ENCODE measurements around the gene MYRIP. TPM values are rescaled to one million over a fixed set of nuclear protein-coding genes. Genes with fewer than 3 reads are reported as not detected.
A peak's percentile ranks its signal among the peaks of the same experiment; 100 is the strongest.

The MYRIP gene
- total RNA-seq, 6 donors from 2014 or later, result 0.55 to 4.3 (median 2.1) TPM; not detected in 1

DNA sequence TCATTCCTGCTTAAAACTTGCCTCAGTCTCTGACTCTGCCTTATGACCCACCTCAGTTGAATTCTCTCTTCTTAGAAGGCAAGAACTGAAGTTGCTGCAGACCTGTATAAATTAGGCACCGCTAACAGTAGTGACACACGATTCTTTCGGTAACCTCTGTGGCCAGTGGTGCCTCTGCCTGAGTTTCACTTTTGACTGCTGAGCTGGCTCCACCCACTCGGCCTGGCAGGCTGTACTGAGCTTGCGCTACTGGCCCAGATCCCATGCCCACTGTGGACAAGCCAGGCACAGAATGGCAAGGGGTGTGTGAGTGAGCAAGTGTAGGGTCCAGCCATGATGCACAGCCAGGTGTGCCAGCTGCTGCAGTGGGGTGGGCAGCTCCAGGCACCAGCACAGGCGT, 481.0 kb downstream of the MYRIP start:
- peak in 1 of 2 donors; percentile 23 for ATAC-seq (ENCODE audit: low FRiP score in 2 of 2)

DNA sequence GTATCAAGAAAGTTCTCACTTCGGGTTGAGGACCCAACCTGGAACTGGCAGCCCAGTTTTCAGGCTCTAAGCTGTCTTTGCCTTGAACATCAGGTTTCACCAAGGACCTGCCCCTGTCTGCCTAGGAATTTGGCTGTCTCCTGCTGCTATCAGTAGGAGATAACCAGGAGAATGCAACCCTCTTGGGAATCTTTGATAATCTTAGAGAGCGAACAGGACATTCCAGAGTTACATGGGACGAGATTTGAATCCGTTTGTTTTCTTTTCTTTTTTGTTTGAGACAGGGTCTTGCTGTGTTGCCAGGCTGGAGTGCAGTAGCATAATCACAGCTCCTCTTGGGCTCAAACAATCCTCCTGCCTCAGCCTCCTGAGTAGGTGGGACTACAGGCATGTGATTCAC, 482.1 kb downstream of the MYRIP start:
- H3K36me3 ChIP-seq, result peaks cover 0 to 4% (median 0%) of the 10 kb centered on the region in 4 donors
- DNase-seq, result no peak
- TF ChIP-seq POLR2A (IDR thresholded peaks at IDR 0.05) (no peak), EP300 (IDR thresholded peaks at IDR 0.05) (no peak), POLR2AphosphoS5 (IDR thresholded peaks at IDR 0.05) (no peak)
- TF ChIP-seq, protein P1, sequence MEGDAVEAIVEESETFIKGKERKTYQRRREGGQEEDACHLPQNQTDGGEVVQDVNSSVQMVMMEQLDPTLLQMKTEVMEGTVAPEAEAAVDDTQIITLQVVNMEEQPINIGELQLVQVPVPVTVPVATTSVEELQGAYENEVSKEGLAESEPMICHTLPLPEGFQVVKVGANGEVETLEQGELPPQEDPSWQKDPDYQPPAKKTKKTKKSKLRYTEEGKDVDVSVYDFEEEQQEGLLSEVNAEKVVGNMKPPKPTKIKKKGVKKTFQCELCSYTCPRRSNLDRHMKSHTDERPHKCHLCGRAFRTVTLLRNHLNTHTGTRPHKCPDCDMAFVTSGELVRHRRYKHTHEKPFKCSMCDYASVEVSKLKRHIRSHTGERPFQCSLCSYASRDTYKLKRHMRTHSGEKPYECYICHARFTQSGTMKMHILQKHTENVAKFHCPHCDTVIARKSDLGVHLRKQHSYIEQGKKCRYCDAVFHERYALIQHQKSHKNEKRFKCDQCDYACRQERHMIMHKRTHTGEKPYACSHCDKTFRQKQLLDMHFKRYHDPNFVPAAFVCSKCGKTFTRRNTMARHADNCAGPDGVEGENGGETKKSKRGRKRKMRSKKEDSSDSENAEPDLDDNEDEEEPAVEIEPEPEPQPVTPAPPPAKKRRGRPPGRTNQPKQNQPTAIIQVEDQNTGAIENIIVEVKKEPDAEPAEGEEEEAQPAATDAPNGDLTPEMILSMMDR (IDR thresholded peaks at IDR 0.05), result no peak
- no peaks in the 10 kb centered on the region for H3K4me1 ChIP-seq
- ATAC-seq (ENCODE audit: low FRiP score in 2 of 2), result no peak
- WGBS, 2 donors, result 89 to 92% methylated on average over 4 of the region's 4 CpGs
- no peaks in the 10 kb centered on the region for H3K27me3 ChIP-seq
- no peak overlapping the region for H3K27ac ChIP-seq
- no peaks in the 10 kb centered on the region for H3K9me3 ChIP-seq
- H3K4me3 ChIP-seq, result no peak overlapping the region

More for the DNA sequence above, 481.0 kb downstream of the MYRIP start:
- TF ChIP-seq EP300 (IDR thresholded peaks at IDR 0.05) (no peak), POLR2A (IDR thresholded peaks at IDR 0.05) (no peak), POLR2AphosphoS5 (IDR thresholded peaks at IDR 0.05) (no peak)
- TF ChIP-seq, protein P1 (IDR thresholded peaks at IDR 0.05), result no peak
- peak in 1 of 2 donors; percentile 35 for DNase-seq
- Histone ChIP-seq H3K9me3 (no peaks in the 10 kb centered on the region), H3K4me3 (no peak overlapping the region), H3K36me3 (peaks cover 0 to 4% (median 0%) of the 10 kb centered on the region in 4 donors), H3K27ac (no peak overlapping the region), H3K27me3 (no peaks in the 10 kb centered on the region), H3K4me1 (no peaks in the 10 kb centered on the region)
- 88 to 93% methylated on average over 5 to 6 of the region's 6 CpGs for WGBS, 2 donors

DNA sequence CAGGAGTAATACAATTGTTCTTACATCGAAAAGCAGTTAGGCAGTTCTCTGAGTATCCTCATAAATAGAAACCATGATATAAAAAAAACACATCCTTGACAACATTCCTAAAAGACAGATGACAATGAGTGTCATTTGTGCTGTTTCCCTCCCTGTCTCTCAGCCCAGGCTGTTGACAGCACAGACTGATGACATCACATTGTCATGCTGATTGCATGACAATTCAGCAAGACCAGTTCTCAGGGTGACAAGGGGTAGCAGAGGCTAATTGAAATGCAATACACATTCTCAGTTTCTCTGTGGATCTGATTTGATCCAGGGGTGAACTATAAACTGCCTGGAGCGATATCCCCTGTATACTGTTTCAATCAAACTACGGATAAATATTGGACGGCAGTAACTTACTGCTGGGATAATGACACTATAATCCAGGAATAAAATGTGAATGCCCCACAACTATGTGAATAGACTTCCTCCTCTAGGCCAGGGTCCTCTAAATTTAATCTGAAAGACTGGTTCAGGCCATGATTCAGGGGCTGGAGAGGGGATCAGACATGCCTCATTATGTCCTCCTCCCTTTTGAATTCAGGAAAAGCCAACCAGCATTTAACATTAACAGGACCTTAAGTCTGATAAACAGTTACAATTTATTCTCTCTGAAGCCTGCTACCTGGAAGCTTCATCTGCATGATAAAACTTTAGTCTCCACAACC, 483.4 kb downstream of the MYRIP start:
- no peak for ATAC-seq (ENCODE audit: low FRiP score in 2 of 2)
- TF ChIP-seq POLR2AphosphoS5 (IDR thresholded peaks at IDR 0.05) (no peak), POLR2A (IDR thresholded peaks at IDR 0.05) (no peak), EP300 (IDR thresholded peaks at IDR 0.05) (no peak)
- TF ChIP-seq, protein P1 (IDR thresholded peaks at IDR 0.05), result no peak
- DNase-seq, result no peak
- no peaks in the 10 kb centered on the region for H3K9me3 ChIP-seq
- 72 to 91% methylated on average over 4 of the region's 4 CpGs for WGBS, 2 donors
- H3K4me3 ChIP-seq, result no peak overlapping the region
- H3K27ac ChIP-seq, result no peak overlapping the region
- H3K36me3 ChIP-seq, result peaks cover 0 to 4% (median 0%) of the 10 kb centered on the region in 4 donors
- H3K27me3 ChIP-seq, result no peaks in the 10 kb centered on the region
- no peaks in the 10 kb centered on the region for H3K4me1 ChIP-seq

DNA sequence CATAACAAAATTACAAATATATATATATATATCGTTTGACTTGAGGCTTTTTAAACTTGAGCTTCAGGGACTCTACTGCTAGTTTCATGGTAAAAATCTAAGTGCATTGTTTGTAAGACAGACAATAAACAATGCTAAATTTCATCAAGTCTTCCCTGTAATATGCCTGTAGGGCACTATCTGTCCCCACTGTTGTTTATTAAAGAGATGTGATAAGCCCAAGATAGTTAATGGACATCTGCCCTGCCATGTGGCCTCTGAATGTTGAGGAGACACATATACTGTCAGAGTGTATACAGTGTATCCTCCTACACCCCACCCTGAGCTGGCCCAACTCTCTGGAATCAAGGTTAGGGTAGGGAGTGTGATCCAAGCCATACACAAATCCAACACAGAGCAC, 485.0 kb downstream of the MYRIP start:
- no peak for TF ChIP-seq EP300 (IDR thresholded peaks at IDR 0.05)
- TF ChIP-seq POLR2AphosphoS5 (IDR thresholded peaks at IDR 0.05), result no peak
- no peak for TF ChIP-seq POLR2A (IDR thresholded peaks at IDR 0.05)
- TF ChIP-seq, protein P1 (IDR thresholded peaks at IDR 0.05), result no peak
- Histone ChIP-seq H3K9me3 (no peaks in the 10 kb centered on the region), H3K27me3 (no peaks in the 10 kb centered on the region), H3K27ac (no peak overlapping the region), H3K4me3 (no peak overlapping the region), H3K36me3 (peaks cover 0 to 4% (median 0%) of the 10 kb centered on the region in 4 donors), H3K4me1 (peaks cover 0 to 3% (median under 1%) of the 10 kb centered on the region in 4 donors)
- ATAC-seq (ENCODE audit: low FRiP score in 2 of 2) (no peak), DNase-seq (no peak)
- 89 to 94% methylated on average over 1 of the region's 1 CpG for WGBS, 2 donors

DNA sequence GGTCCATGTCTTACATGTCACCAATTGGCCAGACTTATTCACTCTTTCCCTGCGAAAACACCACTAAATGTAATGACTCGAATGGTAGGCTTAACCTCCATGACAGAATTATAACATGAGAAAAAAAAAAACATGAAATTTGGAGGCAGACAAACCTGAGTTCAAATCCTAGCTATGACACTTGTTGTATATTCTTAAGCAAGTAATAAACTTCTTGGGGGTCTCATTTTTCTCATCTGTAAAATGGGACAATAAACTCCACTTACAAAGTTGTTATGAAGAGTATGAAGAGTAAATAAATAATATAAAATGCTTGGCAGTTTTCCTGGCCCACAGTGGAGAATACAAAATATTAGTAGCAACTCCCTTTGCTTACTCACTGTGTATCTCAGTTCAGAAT, 488.7 kb downstream of the MYRIP start:
- Histone ChIP-seq H3K4me3 (no peak overlapping the region), H3K27me3 (no peaks in the 10 kb centered on the region), H3K27ac (no peak overlapping the region), H3K4me1 (peaks cover 0 to 8% (median 4%) of the 10 kb centered on the region in 4 donors), H3K36me3 (peaks cover 0 to 4% (median 0%) of the 10 kb centered on the region in 4 donors), H3K9me3 (no peaks in the 10 kb centered on the region)
- DNase-seq (no peak), ATAC-seq (ENCODE audit: low FRiP score in 2 of 2) (no peak)
- TF ChIP-seq POLR2A (IDR thresholded peaks at IDR 0.05) (no peak), POLR2AphosphoS5 (IDR thresholded peaks at IDR 0.05) (no peak), EP300 (IDR thresholded peaks at IDR 0.05) (no peak)
- TF ChIP-seq, protein P1 (IDR thresholded peaks at IDR 0.05), result no peak
- 87 to 95% methylated on average over 2 of the region's 2 CpGs for WGBS, 2 donors
